HepG2 (cell line): ENCODE data around the gene NTN3. TPM values are rescaled to one million over a fixed set of nuclear protein-coding genes. Genes with fewer than 3 reads are reported as not detected.

Experiments used
- ATAC-seq: fragments of 200-7000 bp; cut with Tn5 transposase; 3 replicates; pipeline ENCODE4 v1.9.1; 2020; ENCODE audit warnings: mild to moderate bottlenecking, moderate library complexity
- BruUV-seq: library from RNA; stranded (reverse); fragments of 400-500 nt; replicated peaks from 2 replicates; lab custom pipeline; 2021; lab: Mats Ljungman, UMichigan
- CTCF ChIA-PET: fragments of 300-600 bp; formaldehyde crosslinking; extraction: SDS; loops from one replicate; lab custom pipeline; 2021; ENCODE audit warnings: low total read pairs, inconsistent platforms, low intra/inter-chr PET ratio; lab: Yijun Ruan, JAX
- POLR2A ChIA-PET: fragments of 350-600 bp; sonication (Branson Sonifier 250); formaldehyde crosslinking; loops from one replicate; lab custom pipeline; 2020; ENCODE audit warnings: antibody characterized with exemption, inconsistent platforms; lab: Yijun Ruan, JAX
- DNase-seq: peaks from one replicate; pipeline ENCODE4 v3.0.0-alpha.2; 2015; ENCODE audit warnings: low spot score
- FAIRE-seq: peaks from 3 replicates; lab custom pipeline; 2011; peaks lifted over from hg19 to GRCh38; lab: Jason Lieb, UNC
- H2AFZ ChIP-seq: one replicate; pipeline ENCODE4 v1.6.1; 2011; ENCODE audit warnings: low read length, inconsistent platforms
- H3K27ac ChIP-seq: fragments of 300-600 bp; 3 replicates; pipeline ENCODE4 v1.8.0; 2011; ENCODE audit warnings: mixed run types, mild to moderate bottlenecking, mixed read lengths, low read length, inconsistent platforms; ENCODE audit not compliant: insufficient read depth; ENCODE audit errors: extremely low read length
- H3K27me3 ChIP-seq, 2 experiments: fragments of 200-600 bp in 1 of 2; 2 replicates in 1 of 2; 3 replicates in 1 of 2; pipeline versions ENCODE4 v1.6.0 to v1.8.0; 2011; ENCODE audit warnings: low read length in 2 of 2, mild to moderate bottlenecking in 2 of 2, moderate library complexity in 2 of 2, inconsistent platforms in 1 of 2; ENCODE audit not compliant: insufficient read depth in 2 of 2, control insufficient read depth in 1 of 2
- H3K36me3 ChIP-seq, 2 experiments: fragments of 200-600 bp in 1 of 2; replicated peaks in 1 of 2; 2 replicates in 1 of 2; 3 replicates in 1 of 2; pipeline versions ENCODE4 v1.5.1 to v1.8.0; 2011; ENCODE audit warnings: low read length in 2 of 2, inconsistent platforms in 1 of 2; ENCODE audit not compliant: insufficient read depth in 2 of 2, control insufficient read depth in 1 of 2
- H3K4me1 ChIP-seq: 2 replicates; pipeline ENCODE4 v1.5.1; 2012; ENCODE audit warnings: low read length, inconsistent platforms; ENCODE audit not compliant: insufficient read depth
- H3K4me2 ChIP-seq: 2 replicates; pipeline ENCODE4 v1.6.0; 2011; ENCODE audit warnings: low read depth, low read length, inconsistent platforms
- H3K4me3 ChIP-seq, 3 experiments: fragments of 200-600 bp in 1 of 3; sonication (generic), shearing (Covaris generic) in 1 of 3; replicated peaks in 1 of 3; 2 replicates each; pipeline ENCODE4 v1.5.1; 2011 to 2016; ENCODE audit warnings: low read length in 3 of 3, inconsistent platforms in 2 of 3, low read depth in 2 of 3, mild to moderate bottlenecking in 2 of 3, control low read depth in 1 of 3, mixed read lengths in 1 of 3; ENCODE audit not compliant: insufficient read depth in 1 of 3
- H3K79me2 ChIP-seq: one replicate; pipeline ENCODE4 v1.6.1; 2011; ENCODE audit warnings: low read length, inconsistent platforms; ENCODE audit not compliant: insufficient read depth
- H3K9ac ChIP-seq: 2 replicates; pipeline ENCODE4 v1.6.0; 2011; ENCODE audit warnings: mild to moderate bottlenecking, low read depth, low read length, inconsistent platforms; ENCODE audit not compliant: insufficient read depth
- H3K9me3 ChIP-seq: 2 replicates; pipeline ENCODE4 v1.5.1; 2012; ENCODE audit warnings: mild to moderate bottlenecking, low read length
- H4K20me1 ChIP-seq: 2 replicates; pipeline ENCODE4 v1.6.0; 2011; ENCODE audit warnings: inconsistent platforms, mild to moderate bottlenecking, low read length, moderate library complexity; ENCODE audit not compliant: insufficient read depth
- DPF2 ChIP-seq: sonication (generic); formaldehyde crosslinking; IDR thresholded peaks from 2 replicates; pipeline ENCODE4 v1.4.0; 2020; ENCODE audit warnings: mild to moderate bottlenecking, low read depth, missing genetic modification reagents, borderline replicate concordance
- NFKBIZ ChIP-seq: IDR thresholded peaks from 2 replicates; pipeline ENCODE4 v1.6.1; 2018; ENCODE audit warnings: missing genetic modification reagents, missing compliant biosample characterization
- NR1H2 ChIP-seq: sonication (generic); formaldehyde crosslinking; IDR thresholded peaks from 2 replicates; pipeline ENCODE4 v1.8.1; 2022; ENCODE audit warnings: low read depth, missing genetic modification reagents, borderline replicate concordance
- SCMH1 ChIP-seq: sonication (generic); formaldehyde crosslinking; IDR thresholded peaks from 2 replicates; pipeline ENCODE4 v1.9.0; 2021; ENCODE audit warnings: missing genetic modification reagents, mild to moderate bottlenecking, borderline replicate concordance
- TBX2 ChIP-seq: sonication (generic); formaldehyde crosslinking; IDR thresholded peaks from 2 replicates; pipeline ENCODE4 v1.5.0; 2020; ENCODE audit warnings: missing genetic modification reagents, mild to moderate bottlenecking, borderline replicate concordance
- ZNF329 ChIP-seq: sonication (generic); formaldehyde crosslinking; IDR thresholded peaks from 2 replicates; pipeline ENCODE4 v1.9.0; 2021; ENCODE audit warnings: low read depth, mild to moderate bottlenecking, missing genetic modification reagents
- ZNF605 ChIP-seq: sonication (generic); formaldehyde crosslinking; IDR thresholded peaks from 2 replicates; pipeline ENCODE4 v1.8.0; 2022; ENCODE audit warnings: mild to moderate bottlenecking, missing genetic modification reagents
- ZNF816 ChIP-seq: sonication (generic); formaldehyde crosslinking; IDR thresholded peaks from 2 replicates; pipeline ENCODE4 v1.8.0; 2022; ENCODE audit warnings: missing genetic modification reagents, mild to moderate bottlenecking, borderline replicate concordance
- WGBS: methylation state at CpG from one replicate; pipeline ENCODE4 v1.1.6; 2017; ENCODE audit warnings: low lambda C conversion rate; 5-methylcytosine and 5-hydroxymethylcytosine counted together
- in situ Hi-C: cut with HindIII; loops from 2 replicates; pipeline ENCODE4 v1.10.0; 2017; ENCODE audit warnings: low pct_unique_long_range_greater_than_20kb; ENCODE audit not compliant: extremely low pct_ligation_motif_present
- intact Hi-C: fragments of 100-400 bp; cut with micrococcal nuclease; formaldehyde crosslinking; loops from one replicate; pipeline ENCODE4 v1.10.0; 2022; ENCODE audit not compliant: unreplicated experiment
- polyA plus RNA-seq, 8 experiments: library from polyadenylated mRNA; depleted of rRNA in 3 of 8; stranded (reverse) in 7 of 8; unstranded in 1 of 8; fragments of >200 nt; fragmentation: Illumina TruSeq in 4 of 8; extraction: Trizol in 4 of 8; gene quantifications; 2 replicates each; pipeline versions ENCODE4 v1.2.1 to v1.2.3, GENCODE V29; 2011 to 2016; ENCODE audit warnings: low read depth in 4 of 8, missing spikeins in 1 of 8, mixed read lengths in 1 of 8; ENCODE audit not compliant: insufficient read depth in 1 of 8
- total RNA-seq, 5 experiments: library from RNA; depleted of rRNA; stranded (reverse); fragments of >200 nt; fragmentation: Illumina TruSeq; extraction: Trizol; gene quantifications; 2 replicates each; pipeline ENCODE4 v1.2.3, GENCODE V29; 2016; ENCODE audit warnings: low read depth in 1 of 5
- TF ChIP-seq, protein P1 (sequence below): sonication (generic); formaldehyde crosslinking; conservative IDR thresholded peaks from 2 replicates; pipeline ENCODE4 v1.8.0; 2022; ENCODE audit warnings: low read depth, missing genetic modification reagents
- TF ChIP-seq, protein P2 (sequence below): sonication (generic); formaldehyde crosslinking; IDR thresholded peaks from 2 replicates; pipeline ENCODE4 v1.4.0; 2020; ENCODE audit warnings: mild to moderate bottlenecking, missing genetic modification reagents, borderline replicate concordance
- TF ChIP-seq, protein P3 (sequence below): sonication (generic); formaldehyde crosslinking; IDR thresholded peaks from 2 replicates; pipeline ENCODE4 v1.5.0; 2020; ENCODE audit warnings: mild to moderate bottlenecking, missing genetic modification reagents, borderline replicate concordance

The NTN3 gene
- total and polyA plus RNA-seq, 2 of the 13 experiments (the other 11 are each of a cell fraction or from before 2014, with no cell fraction given) = 0.09 to 0.20 TPM

DNA sequence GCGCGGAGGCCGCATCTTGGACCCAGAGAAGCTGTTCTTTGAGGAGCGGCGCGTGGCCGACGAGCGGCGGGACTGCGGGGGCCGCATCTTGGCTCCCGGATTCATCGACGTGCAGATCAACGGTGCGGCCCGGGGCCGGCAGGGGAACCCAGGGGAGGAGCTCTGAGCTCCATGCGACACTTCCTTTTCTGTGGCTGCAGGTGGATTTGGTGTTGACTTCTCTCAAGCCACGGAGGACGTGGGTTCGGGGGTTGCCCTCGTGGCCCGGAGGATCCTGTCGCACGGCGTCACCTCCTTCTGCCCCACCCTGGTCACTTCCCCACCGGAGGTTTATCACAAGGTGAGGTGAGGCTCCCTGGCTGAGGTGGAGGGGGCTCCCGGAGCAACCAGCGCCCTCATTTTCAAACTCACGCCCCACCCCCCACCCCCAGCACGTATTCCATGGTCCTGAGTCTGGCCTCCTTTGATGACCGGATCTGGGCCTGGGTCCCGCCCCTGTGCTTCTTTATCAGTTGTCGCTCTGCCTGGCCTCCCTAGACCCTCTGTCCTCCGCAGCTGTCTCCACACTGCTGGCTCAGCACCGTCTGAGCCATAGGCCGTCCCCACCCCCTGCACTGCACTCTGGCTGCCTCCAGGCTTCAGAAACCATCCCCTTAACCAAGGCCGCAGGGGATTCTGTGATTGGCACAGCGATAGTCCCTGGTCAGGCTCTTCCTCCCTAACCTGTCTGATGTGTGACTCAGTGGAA lies 49.9 kb downstream of the NTN3 start:
- H3K4me1 ChIP-seq = peaks cover 88% of the 10 kb centered on the region
- CTCF ChIA-PET = no interaction called here
- no peak overlapping the region for H2AFZ ChIP-seq
- H3K27me3 ChIP-seq = no peaks in the 10 kb centered on the region
- H3K27ac ChIP-seq = peak overlapping the region; percentile 84
- peak; percentile 70 for DNase-seq
- peak overlapping the region; percentile 81 for H3K9ac ChIP-seq
- POLR2A ChIA-PET = interaction anchor here (1.1 to 2.2 kb wide), 6 partner anchors 10 to 82 kb away, joined by 3 to 14 read pairs (median 7); partner anchors contain the start of genes CEMP1, PDPK1 and TBC1D24
- 4% methylated on average over 11 of the region's 41 CpGs for whole genome bisulfite sequencing
- peak; percentile 73 for ATAC-seq
- peaks cover 60% of the 10 kb centered on the region for H3K79me2 ChIP-seq
- no peaks in the 10 kb centered on the region for H3K9me3 ChIP-seq
- intact Hi-C loops (no loop called here), in situ Hi-C loops (no loop called here)
- BruUV-seq = no TSS peak
- FAIRE-seq = peak; percentile 58
- H3K36me3 ChIP-seq = peaks cover 6 to 24% of the 10 kb centered on the region in 2 experiments; a peak in 4 of 5 replicates
- H3K4me2 ChIP-seq = peak overlapping the region; percentile 94
- peak overlapping the region; percentile 77 to 85 (median 84) for H3K4me3 ChIP-seq
- peaks cover 37% of the 10 kb centered on the region for H4K20me1 ChIP-seq
- TF ChIP-seq, protein P1, sequence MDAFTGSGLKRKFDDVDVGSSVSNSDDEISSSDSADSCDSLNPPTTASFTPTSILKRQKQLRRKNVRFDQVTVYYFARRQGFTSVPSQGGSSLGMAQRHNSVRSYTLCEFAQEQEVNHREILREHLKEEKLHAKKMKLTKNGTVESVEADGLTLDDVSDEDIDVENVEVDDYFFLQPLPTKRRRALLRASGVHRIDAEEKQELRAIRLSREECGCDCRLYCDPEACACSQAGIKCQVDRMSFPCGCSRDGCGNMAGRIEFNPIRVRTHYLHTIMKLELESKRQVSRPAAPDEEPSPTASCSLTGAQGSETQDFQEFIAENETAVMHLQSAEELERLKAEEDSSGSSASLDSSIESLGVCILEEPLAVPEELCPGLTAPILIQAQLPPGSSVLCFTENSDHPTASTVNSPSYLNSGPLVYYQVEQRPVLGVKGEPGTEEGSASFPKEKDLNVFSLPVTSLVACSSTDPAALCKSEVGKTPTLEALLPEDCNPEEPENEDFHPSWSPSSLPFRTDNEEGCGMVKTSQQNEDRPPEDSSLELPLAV (CRISPR knock-in tag) = no peak
- no peak for TF ChIP-seq ZNF329 (CRISPR knock-in tag)
- TF ChIP-seq DPF2 (CRISPR knock-in tag) = no peak; the same call in 1 of the 2 replicates
- TF ChIP-seq, protein P2, sequence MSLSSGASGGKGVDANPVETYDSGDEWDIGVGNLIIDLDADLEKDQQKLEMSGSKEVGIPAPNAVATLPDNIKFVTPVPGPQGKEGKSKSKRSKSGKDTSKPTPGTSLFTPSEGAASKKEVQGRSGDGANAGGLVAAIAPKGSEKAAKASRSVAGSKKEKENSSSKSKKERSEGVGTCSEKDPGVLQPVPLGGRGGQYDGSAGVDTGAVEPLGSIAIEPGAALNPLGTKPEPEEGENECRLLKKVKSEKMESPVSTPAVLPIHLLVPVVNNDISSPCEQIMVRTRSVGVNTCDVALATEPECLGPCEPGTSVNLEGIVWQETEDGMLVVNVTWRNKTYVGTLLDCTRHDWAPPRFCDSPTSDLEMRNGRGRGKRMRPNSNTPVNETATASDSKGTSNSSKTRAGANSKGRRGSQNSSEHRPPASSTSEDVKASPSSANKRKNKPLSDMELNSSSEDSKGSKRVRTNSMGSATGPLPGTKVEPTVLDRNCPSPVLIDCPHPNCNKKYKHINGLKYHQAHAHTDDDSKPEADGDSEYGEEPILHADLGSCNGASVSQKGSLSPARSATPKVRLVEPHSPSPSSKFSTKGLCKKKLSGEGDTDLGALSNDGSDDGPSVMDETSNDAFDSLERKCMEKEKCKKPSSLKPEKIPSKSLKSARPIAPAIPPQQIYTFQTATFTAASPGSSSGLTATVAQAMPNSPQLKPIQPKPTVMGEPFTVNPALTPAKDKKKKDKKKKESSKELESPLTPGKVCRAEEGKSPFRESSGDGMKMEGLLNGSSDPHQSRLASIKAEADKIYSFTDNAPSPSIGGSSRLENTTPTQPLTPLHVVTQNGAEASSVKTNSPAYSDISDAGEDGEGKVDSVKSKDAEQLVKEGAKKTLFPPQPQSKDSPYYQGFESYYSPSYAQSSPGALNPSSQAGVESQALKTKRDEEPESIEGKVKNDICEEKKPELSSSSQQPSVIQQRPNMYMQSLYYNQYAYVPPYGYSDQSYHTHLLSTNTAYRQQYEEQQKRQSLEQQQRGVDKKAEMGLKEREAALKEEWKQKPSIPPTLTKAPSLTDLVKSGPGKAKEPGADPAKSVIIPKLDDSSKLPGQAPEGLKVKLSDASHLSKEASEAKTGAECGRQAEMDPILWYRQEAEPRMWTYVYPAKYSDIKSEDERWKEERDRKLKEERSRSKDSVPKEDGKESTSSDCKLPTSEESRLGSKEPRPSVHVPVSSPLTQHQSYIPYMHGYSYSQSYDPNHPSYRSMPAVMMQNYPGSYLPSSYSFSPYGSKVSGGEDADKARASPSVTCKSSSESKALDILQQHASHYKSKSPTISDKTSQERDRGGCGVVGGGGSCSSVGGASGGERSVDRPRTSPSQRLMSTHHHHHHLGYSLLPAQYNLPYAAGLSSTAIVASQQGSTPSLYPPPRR = 0 out of 2 replicates have a peak, but pooled peaks have one; percentile 20
- no peak for TF ChIP-seq NFKBIZ (CRISPR knock-in tag)
- TF ChIP-seq NR1H2 (CRISPR knock-in tag) = no peak
- TF ChIP-seq ZNF605 (CRISPR knock-in tag) = peak; percentile 48; the same call in 1 of the 2 replicates
- no peak for TF ChIP-seq SCMH1 (CRISPR knock-in tag)
- TF ChIP-seq ZNF816 (CRISPR knock-in tag) = no peak
- TF ChIP-seq, protein P3, sequence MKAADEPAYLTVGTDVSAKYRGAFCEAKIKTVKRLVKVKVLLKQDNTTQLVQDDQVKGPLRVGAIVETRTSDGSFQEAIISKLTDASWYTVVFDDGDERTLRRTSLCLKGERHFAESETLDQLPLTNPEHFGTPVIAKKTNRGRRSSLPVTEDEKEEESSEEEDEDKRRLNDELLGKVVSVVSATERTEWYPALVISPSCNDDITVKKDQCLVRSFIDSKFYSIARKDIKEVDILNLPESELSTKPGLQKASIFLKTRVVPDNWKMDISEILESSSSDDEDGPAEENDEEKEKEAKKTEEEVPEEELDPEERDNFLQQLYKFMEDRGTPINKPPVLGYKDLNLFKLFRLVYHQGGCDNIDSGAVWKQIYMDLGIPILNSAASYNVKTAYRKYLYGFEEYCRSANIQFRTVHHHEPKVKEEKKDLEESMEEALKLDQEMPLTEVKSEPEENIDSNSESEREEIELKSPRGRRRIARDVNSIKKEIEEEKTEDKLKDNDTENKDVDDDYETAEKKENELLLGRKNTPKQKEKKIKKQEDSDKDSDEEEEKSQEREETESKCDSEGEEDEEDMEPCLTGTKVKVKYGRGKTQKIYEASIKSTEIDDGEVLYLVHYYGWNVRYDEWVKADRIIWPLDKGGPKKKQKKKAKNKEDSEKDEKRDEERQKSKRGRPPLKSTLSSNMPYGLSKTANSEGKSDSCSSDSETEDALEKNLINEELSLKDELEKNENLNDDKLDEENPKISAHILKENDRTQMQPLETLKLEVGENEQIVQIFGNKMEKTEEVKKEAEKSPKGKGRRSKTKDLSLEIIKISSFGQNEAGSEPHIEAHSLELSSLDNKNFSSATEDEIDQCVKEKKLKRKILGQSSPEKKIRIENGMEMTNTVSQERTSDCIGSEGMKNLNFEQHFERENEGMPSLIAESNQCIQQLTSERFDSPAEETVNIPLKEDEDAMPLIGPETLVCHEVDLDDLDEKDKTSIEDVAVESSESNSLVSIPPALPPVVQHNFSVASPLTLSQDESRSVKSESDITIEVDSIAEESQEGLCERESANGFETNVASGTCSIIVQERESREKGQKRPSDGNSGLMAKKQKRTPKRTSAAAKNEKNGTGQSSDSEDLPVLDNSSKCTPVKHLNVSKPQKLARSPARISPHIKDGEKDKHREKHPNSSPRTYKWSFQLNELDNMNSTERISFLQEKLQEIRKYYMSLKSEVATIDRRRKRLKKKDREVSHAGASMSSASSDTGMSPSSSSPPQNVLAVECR (CRISPR knock-in tag) = peak; percentile 61
- peak; percentile 50; the same call in 1 of the 2 replicates for TF ChIP-seq TBX2
